Fibroblast of lung (primary cell): Measurements from ENCODE around the gene PKD1L1.

ENCODE experiments used
- EZH2 ChIP-seq: IDR thresholded peaks from 2 replicates; pipeline ENCODE4 v1.5.1; 2012; ENCODE audit warnings: low read length, control low read depth, mild to moderate bottlenecking; ENCODE audit errors: missing control alignments
- TF ChIP-seq, protein P1 (sequence below), 2 donors: IDR thresholded peaks in 1 of 2; conservative IDR thresholded peaks in 1 of 2; 1 replicate in 1 of 2; 2 replicates in 1 of 2; pipeline ENCODE4 v1.5.1; 2011 to 2012; ENCODE audit warnings: low read length in 2 of 2, control low read depth in 1 of 2, inconsistent platforms in 1 of 2, low read depth in 1 of 2, mild to moderate bottlenecking in 1 of 2

DNA sequence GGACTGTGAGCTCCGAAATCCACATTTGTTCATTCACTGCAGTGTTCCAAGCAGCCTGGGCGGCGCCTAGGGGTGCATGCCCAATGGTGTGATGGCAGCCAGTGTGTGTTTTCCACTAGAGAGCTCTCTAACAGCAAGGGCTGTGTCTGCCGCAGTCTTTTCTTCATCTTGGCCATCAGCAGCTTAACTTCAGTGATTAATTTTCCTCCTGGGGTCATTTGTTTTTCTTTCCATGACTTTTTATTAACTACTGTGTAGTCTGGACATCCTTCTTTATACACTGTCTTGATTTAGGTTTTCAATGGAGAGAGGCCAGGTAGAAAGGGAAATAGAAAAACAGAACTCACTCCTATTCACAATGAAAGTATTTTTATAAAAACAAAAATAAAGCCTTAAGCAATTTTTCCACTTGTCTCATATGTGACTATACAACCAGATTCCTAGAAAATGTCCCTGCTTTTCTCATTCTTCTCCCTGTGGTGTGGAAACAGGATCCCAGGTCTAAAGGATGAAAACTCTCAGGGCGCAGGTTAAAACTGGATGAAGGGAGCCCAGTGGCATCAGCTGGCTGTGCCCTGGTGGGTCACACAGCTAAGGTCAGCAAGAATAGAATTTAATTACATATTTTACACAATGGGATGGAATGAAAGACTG is 176.8 kb downstream of the PKD1L1 start:
- TF ChIP-seq EZH2: no peak
- TF ChIP-seq, protein P1, sequence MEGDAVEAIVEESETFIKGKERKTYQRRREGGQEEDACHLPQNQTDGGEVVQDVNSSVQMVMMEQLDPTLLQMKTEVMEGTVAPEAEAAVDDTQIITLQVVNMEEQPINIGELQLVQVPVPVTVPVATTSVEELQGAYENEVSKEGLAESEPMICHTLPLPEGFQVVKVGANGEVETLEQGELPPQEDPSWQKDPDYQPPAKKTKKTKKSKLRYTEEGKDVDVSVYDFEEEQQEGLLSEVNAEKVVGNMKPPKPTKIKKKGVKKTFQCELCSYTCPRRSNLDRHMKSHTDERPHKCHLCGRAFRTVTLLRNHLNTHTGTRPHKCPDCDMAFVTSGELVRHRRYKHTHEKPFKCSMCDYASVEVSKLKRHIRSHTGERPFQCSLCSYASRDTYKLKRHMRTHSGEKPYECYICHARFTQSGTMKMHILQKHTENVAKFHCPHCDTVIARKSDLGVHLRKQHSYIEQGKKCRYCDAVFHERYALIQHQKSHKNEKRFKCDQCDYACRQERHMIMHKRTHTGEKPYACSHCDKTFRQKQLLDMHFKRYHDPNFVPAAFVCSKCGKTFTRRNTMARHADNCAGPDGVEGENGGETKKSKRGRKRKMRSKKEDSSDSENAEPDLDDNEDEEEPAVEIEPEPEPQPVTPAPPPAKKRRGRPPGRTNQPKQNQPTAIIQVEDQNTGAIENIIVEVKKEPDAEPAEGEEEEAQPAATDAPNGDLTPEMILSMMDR (conservative IDR thresholded peaks at IDR 0.05 in 1 of 2, IDR thresholded peaks at IDR 0.05 in 1 of 2; ENCODE audit: low read depth in 1 of 2, low read length in 2 of 2): no peak
